Activated CD8-positive, alpha-beta T cell treated with anti-CD3 and anti-CD28 coated beads for 36 hours (primary cell): Measurements from ENCODE around the gene ZFAND2B. TPM values are rescaled to one million over a fixed set of nuclear protein-coding genes. Genes with fewer than 3 reads are reported as not detected.

Experiments used
- ATAC-seq: fragments of 200-7000 bp; cut with Tn5 transposase; one replicate; pipeline ENCODE4 v1.10.0; 2021; ENCODE audit warnings: mild to moderate bottlenecking, moderate library complexity
- CTCF ChIA-PET: fragments of 350-600 bp; sonication (Branson Sonifier 250); formaldehyde crosslinking; loops from one replicate; lab custom pipeline; 2021; ENCODE audit warnings: antibody characterized with exemption; lab: Charles Lee
- POLR2A ChIA-PET: fragments of 350-600 bp; sonication (Branson Sonifier 250); formaldehyde crosslinking; loops from one replicate; lab custom pipeline; 2021; ENCODE audit warnings: antibody characterized with exemption; lab: Charles Lee
- DNase-seq: peaks from one replicate; pipeline ENCODE4 v3.0.0-alpha.2; 2020
- H3K27ac Mint-ChIP-seq: one replicate; pipeline ENCODE4 v1.8.0; 2021; ENCODE audit warnings: mild to moderate bottlenecking, mixed read lengths
- H3K27me3 Mint-ChIP-seq: one replicate; pipeline ENCODE4 v1.8.0; 2021; ENCODE audit warnings: mixed read lengths
- H3K36me3 Mint-ChIP-seq: one replicate; pipeline ENCODE4 v1.8.0; 2021; ENCODE audit warnings: low read depth, mixed read lengths
- H3K4me1 Mint-ChIP-seq: one replicate; pipeline ENCODE4 v1.8.0; 2021; ENCODE audit warnings: low read depth, mixed read lengths
- H3K4me3 Mint-ChIP-seq: one replicate; pipeline ENCODE4 v1.8.0; 2021; ENCODE audit warnings: mild to moderate bottlenecking, moderate library complexity, mixed read lengths
- H3K9me3 Mint-ChIP-seq: one replicate; pipeline ENCODE4 v1.8.0; 2021; ENCODE audit warnings: mixed read lengths
- intact Hi-C: fragments of 100-400 bp; cut with micrococcal nuclease; formaldehyde crosslinking; loops from one replicate; pipeline ENCODE4 v1.10.0; 2022
- total RNA-seq, 2 experiments: library from RNA; stranded (reverse); gene quantifications; one replicate each; pipeline ENCODE4 v1.2.3, GENCODE V29; 2021
- TF ChIP-seq, protein P1 (sequence below): fragments of 200-600 bp; IDR thresholded peaks from one replicate; pipeline ENCODE4 v1.8.0; 2022; ENCODE audit warnings: antibody characterized with exemption, mild to moderate bottlenecking

The ZFAND2B gene
- total RNA-seq, 2 experiments from 2014 or later, result 31.3 to 33.3 TPM

DNA sequence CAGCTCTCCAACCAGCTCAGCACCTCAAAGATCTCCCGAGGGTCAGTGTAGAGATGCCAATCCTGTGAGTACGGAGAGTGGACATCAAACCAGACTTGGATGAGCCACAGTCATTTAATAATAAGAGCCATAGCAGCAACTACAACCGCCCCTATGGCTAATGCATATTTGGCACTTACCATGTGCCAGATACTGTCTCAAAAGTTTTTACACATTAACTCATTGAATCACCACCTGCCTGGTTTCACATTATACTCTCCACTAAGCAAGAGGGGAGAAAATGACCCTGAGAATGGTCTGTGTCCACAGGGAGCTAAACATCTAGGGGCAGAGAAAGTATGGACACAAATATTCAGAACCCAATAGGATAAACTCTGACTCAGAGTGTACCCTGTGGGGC, 32.4 kb upstream of the ZFAND2B start:
- intact Hi-C loops, result loop anchor here (5.0 kb wide), 1 partner anchor 33 kb away; the partner anchor contains the start of gene ZFAND2B
- H3K9me3 Mint-ChIP-seq, result no peaks in the 10 kb centered on the region
- H3K27ac Mint-ChIP-seq, result no peak overlapping the region
- peaks cover 17% of the 10 kb centered on the region for H3K36me3 Mint-ChIP-seq
- H3K4me1 Mint-ChIP-seq, result peaks cover 39% of the 10 kb centered on the region
- H3K4me3 Mint-ChIP-seq, result peak overlapping the region; percentile 33
- ChIA-PET CTCF (interaction anchor here (1.0 to 9.4 kb wide), 9 partner anchors 11 to 144 kb away, joined by 3 to 98 read pairs (median 5); partner anchors contain the start of genes ANKZF1, ATG9A, GLB1L and NHEJ1), POLR2A (interaction anchor here (0.6 to 2.8 kb wide), 7 partner anchors 8 to 586 kb away, joined by 3 to 7 read pairs (median 3); partner anchors contain the start of genes ANKZF1 and ATG9A)
- no peak for DNase-seq
- no peak for ATAC-seq
- TF ChIP-seq, protein P1, sequence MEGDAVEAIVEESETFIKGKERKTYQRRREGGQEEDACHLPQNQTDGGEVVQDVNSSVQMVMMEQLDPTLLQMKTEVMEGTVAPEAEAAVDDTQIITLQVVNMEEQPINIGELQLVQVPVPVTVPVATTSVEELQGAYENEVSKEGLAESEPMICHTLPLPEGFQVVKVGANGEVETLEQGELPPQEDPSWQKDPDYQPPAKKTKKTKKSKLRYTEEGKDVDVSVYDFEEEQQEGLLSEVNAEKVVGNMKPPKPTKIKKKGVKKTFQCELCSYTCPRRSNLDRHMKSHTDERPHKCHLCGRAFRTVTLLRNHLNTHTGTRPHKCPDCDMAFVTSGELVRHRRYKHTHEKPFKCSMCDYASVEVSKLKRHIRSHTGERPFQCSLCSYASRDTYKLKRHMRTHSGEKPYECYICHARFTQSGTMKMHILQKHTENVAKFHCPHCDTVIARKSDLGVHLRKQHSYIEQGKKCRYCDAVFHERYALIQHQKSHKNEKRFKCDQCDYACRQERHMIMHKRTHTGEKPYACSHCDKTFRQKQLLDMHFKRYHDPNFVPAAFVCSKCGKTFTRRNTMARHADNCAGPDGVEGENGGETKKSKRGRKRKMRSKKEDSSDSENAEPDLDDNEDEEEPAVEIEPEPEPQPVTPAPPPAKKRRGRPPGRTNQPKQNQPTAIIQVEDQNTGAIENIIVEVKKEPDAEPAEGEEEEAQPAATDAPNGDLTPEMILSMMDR, result no peak
- no peaks in the 10 kb centered on the region for H3K27me3 Mint-ChIP-seq

GRCh38 chr2:219174801-219175200, 31.8 kb upstream of the ZFAND2B start:
- intact Hi-C loops, result loop anchor here (5.0 kb wide), 1 partner anchor 32 kb away; the partner anchor contains the start of gene ZFAND2B
- ChIA-PET POLR2A (interaction anchor here (0.6 to 3.2 kb wide), 10 partner anchors 9 to 587 kb away, joined by 3 to 27 read pairs (median 4); partner anchors contain the start of genes ANKZF1, ATG9A and ZFAND2B), CTCF (interaction anchor here (1.1 to 9.4 kb wide), 10 partner anchors 11 to 195 kb away, joined by 3 to 98 read pairs (median 4); partner anchors contain the start of genes ANKZF1, ATG9A and NHEJ1)
- no peak for DNase-seq
- Mint-ChIP-seq H3K9me3 (no peaks in the 10 kb centered on the region), H3K36me3 (peaks cover 22% of the 10 kb centered on the region), H3K4me1 (peaks cover 44% of the 10 kb centered on the region), H3K27me3 (no peaks in the 10 kb centered on the region), H3K4me3 (peak overlapping the region; percentile 33), H3K27ac (no peak overlapping the region)
- ATAC-seq, result no peak
- TF ChIP-seq, protein P1, result no peak

- Mint-ChIP-seq H3K4me1 (peaks cover 44% of the 10 kb centered on the region), H3K27ac (peak overlapping the region; percentile 78), H3K4me3 (peak overlapping the region; percentile 97), H3K27me3 (no peaks in the 10 kb centered on the region), H3K36me3 (peaks cover 22% of the 10 kb centered on the region), H3K9me3 (no peaks in the 10 kb centered on the region)
- no peak for ATAC-seq
- ChIA-PET CTCF (interaction anchor here (0.9 to 9.4 kb wide), 13 partner anchors 17 to 299 kb away, joined by 3 to 98 read pairs (median 4); partner anchors contain the start of gene NHEJ1), POLR2A (interaction anchor here (1.2 to 3.2 kb wide), 8 partner anchors 11 to 69 kb away, joined by 3 to 27 read pairs (median 6); partner anchors contain the start of genes ANKZF1, ATG9A, GLB1L and STK16)
- no peak for DNase-seq
- TF ChIP-seq, protein P1, result no peak
- intact Hi-C loops, result no loop called here
These were observed 31.1 kb upstream of the ZFAND2B start for GRCh38 chr2:219175486-219175885.

DNA sequence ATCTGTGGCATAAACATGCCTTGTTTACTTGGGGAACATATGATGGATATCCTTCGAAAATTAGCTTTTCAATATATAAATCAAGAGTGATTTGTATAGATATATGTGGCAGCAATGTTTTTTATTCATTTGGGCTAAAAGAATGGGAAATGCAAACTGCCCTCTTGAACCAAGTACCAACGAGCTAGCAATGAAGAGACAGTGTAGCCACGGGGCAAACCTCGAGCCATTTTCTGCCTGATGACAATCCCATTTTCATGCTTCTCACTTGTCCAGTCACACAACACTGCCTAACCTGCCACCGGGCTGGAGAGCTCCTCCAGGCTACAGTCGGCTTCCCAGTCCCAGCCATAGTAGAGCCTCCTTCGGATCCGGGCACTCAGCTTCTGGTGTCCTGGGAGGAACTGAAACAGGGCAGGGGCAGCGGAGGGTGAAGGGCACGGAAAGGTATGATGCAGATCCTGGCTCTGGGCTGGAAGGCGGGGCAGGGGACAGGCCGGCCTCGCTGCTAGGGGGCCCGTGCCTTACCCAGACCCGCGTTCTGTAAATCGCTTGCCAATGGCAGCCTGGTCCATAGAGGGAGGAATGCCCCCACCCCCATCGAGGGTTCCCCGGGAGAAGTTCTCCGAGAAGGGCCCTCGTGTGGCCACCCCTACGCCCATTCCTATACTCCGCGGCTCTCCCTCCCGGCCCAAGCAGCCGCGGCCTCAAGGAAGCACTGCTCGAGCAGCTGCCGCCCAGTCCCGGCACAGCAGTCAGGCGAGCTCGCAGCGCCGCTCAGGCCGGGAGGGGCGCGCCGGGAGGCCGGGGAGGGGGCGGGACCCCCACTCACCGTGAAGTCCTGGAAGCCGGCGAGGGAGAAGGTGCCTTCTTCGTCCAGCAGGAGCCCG, 30.4 kb upstream of the ZFAND2B start:
- ATAC-seq, result peak; percentile 17
- Mint-ChIP-seq H3K27me3 (no peaks in the 10 kb centered on the region), H3K4me3 (peak overlapping the region; percentile 97), H3K4me1 (peaks cover 49% of the 10 kb centered on the region), H3K36me3 (peaks cover 29% of the 10 kb centered on the region), H3K27ac (peak overlapping the region; percentile 78), H3K9me3 (no peaks in the 10 kb centered on the region)
- intact Hi-C loops, result loop anchor here (2.0 kb wide), 1 partner anchor 15 kb away; the partner anchor contains the start of gene NHEJ1
- ChIA-PET POLR2A (interaction anchor here (0.6 to 3.2 kb wide), 15 partner anchors 8 to 211 kb away, joined by 3 to 27 read pairs (median 5); partner anchors contain the start of genes ABCB6, ANKZF1, ATG9A and DNPEP), CTCF (interaction anchor here (0.9 to 9.4 kb wide), 21 partner anchors 10 to 299 kb away, joined by 3 to 98 read pairs (median 4); partner anchors contain the start of genes ANKZF1, ATG9A, DNAJB2 and NHEJ1)
- TF ChIP-seq, protein P1, result no peak
- peak; percentile 48 for DNase-seq
